MM.1S (cell line): ENCODE data around the gene GID4.

Experiments used
- CTCF ChIP-seq: fragments of 300-600 bp; sonication (generic); IDR thresholded peaks from 2 replicates; pipeline ENCODE4 v1.5.1; 2016; ENCODE audit warnings: antibody characterized with exemption, low read length, mixed read lengths
- EZH2 ChIP-seq: fragments of 300-600 bp; sonication (generic); optimal IDR thresholded peaks from 2 replicates; pipeline ENCODE3; 2017; ENCODE audit warnings: low read depth, mild to moderate bottlenecking, antibody characterized with exemption, low read length, mixed read lengths
- EZH2phosphoT487 ChIP-seq: fragments of 300-600 bp; sonication (generic); IDR thresholded peaks from 2 replicates; pipeline ENCODE4 v1.6.1; 2018; ENCODE audit warnings: antibody characterized with exemption, low read length

GRCh38 chr17:18045691-18046350 lies 6.6 kb downstream of the GID4 start:
- TF ChIP-seq EZH2 (no peak), EZH2phosphoT487 (no peak), CTCF (no peak)
